DMS79 treated with DMSO at 0.1 percent for 48 hours (cell line): Measurements from ENCODE around the gene CRYZ.
"Not testable (repeated sequence)": the region's sequence is repeated elsewhere in the genome, so short reads cannot be mapped to it uniquely, and the experiment has no call there.

ENCODE experiments used
- DNase-seq: peaks from one replicate; lab custom pipeline; 2025; lab: John Stamatoyannopoulos, UW

CRYZ gene, protein sequence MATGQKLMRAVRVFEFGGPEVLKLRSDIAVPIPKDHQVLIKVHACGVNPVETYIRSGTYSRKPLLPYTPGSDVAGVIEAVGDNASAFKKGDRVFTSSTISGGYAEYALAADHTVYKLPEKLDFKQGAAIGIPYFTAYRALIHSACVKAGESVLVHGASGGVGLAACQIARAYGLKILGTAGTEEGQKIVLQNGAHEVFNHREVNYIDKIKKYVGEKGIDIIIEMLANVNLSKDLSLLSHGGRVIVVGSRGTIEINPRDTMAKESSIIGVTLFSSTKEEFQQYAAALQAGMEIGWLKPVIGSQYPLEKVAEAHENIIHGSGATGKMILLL

DNA sequence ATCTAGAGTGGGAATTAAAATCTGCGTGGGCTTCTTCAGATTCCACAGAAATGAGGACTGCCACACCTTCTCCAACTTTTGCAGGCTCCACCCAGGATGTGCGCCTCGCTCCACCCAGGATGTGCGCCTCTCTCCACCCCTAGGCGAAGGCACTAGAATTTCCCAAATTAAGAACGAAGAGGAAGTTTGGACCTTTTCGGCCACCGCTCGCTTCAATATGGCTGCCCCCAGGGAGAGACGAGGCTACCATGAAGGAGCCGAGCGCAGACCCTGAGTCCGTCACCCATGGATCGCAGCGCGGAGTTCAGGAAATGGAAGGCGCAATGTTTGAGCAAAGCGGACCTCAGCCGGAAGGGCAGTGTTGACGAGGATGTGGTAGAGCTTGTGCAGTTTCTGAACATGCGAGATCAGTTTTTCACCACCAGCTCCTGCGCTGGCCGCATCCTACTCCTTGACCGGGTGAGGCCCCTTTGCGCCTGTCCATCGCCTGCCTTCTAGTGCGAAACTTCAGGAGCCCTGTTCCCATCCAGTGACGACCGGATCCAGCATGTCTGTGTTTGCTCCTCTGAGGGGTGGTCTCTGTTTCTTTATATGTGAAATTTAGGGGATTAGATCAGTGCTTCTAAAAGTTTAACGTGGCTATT lies at the start of gene CRYZ, which contains the start of gene TYW3:
Gene CRYZ, minus strand, starts transcription at position 91 of the 644 bp plus-strand sequence. CDS start 8,229 bp downstream, outside the sequence.
Gene TYW3, plus strand, starts transcription at position 193 of the 644 bp plus-strand sequence. Its CDS starts 93 bp downstream, at position 286.
- peak; percentile 88 for DNase-seq

DNA sequence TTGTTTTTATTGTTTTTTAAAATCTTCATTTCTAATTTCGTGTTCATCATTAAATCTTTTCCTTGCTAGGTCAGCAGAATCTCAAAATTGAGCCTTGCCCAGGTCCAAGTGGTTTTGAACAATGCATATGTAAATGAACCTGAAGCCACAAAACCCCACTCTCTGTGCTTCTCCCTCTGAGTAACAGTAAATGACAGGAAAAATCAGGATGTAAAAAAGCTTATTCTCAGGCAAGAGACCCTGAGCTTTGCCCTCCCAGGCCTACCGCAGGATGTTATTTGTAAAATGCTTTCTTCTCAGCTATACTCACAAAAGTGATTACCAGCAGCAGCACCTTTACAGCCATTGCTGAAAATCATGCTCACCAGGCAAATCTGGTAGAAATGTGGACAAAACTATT lies 47.7 kb upstream of the CRYZ start:
- DNase-seq = no peak

DNA sequence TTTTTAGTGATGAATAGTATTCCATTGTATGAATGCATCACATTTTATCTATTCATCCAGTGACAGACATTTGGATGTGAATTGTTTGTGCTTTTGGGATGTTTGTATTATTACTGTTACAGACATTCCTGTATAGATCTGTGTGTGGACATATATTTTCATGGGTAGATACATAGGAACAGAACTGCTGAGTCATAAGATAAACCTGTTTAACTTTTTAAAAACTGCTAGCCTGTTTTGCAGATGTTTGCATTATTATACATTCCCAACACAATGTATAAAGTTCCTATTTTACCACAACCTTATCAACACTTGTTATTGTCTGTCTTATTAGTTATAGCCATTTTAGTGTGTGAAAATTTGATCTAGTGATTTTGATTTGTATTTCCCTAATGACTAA lies 46.9 kb upstream of the CRYZ start:
- DNase-seq = no peak

DNA sequence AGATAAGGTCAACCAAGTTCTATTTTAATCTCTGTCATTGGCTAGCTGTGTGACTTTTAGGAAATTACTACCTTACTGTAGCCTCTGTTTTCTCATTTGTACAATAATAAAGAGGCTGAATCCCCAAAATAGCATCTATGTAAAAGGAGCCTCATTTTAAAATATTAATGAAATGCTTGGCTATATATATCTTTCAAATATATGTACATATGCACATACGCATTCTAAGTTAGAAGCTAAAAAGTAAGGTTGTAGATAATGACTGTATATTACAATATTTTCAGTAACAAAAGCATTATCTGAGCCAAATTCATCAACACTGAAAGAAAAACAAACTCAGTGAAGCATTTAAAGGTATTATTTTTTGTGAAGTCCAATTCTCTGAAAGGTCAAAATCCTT lies 44.7 kb upstream of the CRYZ start:
- no peak for DNase-seq

DNA sequence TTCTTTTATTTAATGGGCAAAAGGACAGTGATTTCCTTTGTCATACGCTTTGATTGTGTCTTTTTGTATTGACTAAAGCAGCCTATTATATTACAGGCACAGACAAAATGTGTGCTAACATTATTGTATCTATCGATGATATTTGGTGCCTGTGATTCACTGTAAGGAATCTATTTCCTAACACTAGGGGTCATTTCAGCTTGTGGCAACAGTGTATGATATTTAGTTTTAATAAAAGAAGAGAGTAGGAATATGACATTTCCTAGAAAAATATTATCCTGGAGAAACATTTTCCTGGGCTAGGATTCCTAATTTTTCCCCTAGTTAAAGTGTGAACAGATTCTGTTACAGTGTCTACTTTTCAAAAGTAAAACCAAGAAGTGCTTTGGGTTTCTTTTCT lies 42.9 kb upstream of the CRYZ start:
- no peak for DNase-seq

DNA sequence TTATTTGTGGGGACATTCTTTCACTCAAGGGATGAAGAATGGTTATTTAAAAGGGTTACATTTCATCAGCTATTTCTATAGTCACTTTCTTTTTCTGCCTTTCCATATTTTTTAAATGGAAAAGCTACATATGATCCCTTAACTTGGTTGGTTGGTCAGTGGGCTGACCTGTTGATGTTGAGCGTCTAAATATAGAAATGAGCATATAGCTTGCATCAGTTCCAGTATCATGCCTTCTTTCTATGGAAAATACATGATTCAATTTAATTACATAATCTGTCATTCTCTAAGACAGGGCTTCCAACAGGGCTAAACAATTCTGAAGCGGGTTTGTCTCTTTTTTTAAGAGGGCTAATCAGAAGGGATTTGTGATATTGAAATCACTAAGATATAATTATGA lies 40.7 kb upstream of the CRYZ start:
- DNase-seq = no peak

DNA sequence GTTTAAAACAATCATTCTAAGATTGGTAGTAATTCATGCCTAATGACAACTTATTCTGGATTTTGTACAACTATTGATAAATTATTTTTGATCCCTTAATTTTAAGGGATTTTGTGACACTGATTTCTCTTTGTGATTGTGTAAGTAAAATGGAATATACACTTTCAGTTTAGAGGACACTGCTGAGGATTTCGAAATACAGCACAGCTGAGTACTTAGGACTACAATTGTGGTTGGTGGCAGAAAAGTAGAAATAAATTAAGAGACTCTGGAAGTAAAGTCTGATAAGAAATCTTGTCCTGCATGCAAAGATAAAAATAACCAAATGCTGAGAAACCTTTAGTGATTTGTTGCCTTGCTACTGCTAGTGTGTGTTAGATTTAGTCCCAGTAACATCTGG lies 40.1 kb upstream of the CRYZ start:
- DNase-seq = no peak

DNA sequence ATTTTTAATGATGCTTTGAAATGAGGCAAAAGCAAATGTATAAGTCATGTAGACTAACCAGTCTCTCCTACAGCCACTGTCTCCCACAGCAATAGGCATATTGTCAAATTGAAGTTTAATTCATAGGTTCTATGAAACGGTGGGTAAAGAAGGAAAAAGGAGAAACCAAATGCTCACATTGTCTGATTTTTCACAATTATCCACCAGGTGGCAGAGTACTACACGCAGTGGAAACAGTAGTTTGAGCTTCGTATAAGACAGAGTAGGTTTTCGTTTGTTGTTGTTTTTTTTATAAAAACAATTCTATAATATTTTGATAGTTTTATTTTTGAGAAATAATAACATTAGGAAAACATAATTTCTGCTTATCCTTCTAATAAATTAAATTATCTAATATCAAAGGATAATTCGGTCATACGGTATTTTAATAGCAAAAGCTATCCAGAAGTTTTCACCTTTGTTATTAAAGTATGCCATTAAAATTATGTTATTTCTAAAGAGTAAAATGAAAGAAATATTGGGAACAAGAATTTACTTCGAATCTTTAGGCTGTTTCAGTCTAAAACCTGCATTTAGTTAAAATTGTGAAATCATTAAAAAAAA lies 39.2 kb upstream of the CRYZ start:
- peak; percentile 74 for DNase-seq

DNA sequence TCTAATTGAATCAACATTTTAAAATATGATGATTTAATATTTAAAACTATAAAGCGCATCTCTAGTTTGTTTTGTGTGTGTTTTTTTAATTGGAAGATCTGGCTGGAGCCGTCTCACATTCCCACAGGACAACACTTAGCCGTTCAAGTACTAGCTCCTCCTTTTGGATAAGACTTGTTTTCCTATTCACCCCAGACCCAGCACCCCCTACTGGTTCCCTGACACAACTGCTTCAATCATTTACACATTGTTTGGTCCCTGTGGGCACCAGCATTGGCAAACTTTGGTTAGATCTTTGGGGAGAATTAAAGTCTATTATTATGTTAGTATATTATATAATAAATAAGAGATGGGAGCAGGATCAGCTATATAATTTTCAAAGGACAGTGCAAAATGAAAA lies 34.6 kb upstream of the CRYZ start:
- DNase-seq = no peak

DNA sequence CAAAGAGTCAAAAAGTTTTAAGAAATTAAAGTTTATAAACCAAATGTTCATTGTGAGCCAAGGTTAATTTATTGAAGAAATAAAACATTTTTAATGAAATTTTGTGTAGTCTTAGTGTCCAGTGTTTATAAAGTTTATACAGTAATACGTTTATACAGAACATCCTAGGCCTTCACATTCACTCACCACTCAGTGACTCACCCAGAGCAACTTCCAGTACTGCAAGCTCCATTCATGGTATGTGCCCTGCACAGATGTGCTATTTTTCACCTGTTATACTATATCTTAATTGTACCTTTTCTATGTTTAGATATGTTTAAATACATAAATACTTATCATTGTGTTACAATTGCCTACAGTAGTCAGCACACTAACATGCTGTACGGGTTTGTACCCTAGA lies 33.7 kb upstream of the CRYZ start:
- no peak for DNase-seq

DNA sequence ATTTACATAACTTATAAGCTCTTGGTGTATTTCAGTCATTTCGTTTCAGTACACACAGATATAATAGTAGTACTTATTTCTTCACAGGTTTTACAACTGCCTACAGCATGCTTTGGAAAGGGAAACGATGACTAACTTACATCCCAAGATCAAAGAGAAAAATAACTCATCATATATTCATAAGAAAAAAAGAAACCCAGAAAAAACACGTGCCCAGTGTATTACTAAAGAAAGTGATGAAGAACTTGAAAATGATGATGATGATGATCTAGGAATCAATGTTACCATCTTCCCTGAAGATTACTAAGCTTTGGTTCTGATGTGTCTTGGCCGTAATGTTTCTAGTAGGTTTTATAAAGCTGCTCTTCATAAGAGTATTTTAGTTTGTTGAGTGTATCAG lies 31.0 kb upstream of the CRYZ start:
- no peak for DNase-seq

DNA sequence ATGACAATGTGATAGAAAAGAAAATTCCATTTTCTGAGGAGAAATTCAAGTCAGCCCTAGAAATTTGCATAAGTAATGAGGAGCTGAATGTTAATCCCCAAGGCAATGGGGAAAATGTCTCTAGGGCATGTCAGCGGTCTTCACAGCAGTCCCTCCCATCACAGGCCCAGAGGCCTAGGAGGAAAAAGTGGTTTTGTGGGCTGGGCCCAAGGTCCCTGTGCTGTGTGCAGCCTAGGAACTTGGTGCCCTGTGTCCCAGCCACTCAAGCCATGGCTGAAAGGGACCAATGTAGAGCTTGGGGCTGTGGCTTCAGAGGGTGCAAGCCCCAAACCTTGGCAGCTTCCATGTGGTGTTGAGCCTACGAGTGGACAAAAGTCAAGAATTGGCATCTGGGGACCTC lies 23.8 kb upstream of the CRYZ start:
- DNase-seq = not testable (repeated sequence)

DNA sequence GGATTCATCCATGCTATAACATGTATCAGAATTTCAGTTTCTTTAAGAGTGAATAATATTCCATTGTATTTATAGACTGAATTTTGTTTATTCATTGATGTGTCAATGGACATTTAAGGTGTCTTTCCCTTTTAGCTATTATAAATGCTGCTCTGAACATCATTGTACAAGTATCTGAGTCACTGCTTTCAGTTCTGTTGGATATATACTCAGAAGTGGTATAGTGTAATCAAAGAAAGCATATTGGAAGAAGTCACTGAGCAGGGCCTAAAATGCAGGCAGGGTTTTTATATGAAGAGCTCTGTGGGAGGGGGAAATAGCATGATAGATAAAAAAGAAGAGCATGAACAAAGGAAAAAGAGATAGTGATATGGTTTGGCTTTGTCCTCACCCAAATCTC lies 22.6 kb upstream of the CRYZ start:
- no peak for DNase-seq

DNA sequence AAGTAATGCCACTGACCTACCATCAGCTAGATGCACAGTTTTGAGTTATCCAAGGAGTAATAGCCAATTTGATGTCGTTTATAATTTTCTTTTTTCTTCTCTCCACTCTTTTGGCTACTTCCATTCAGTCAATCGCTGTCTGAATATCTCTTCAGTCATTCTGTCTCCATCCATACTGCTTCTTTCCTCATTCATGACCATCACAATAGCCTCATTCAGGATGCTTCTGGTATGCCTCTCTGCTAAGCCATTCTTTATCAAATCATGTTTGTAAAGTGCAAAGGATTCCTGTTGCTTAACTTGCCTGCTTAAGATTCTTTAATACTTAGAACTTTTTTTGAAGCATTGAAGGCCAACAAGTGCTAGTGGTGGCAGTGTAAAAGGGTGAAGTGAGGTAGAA lies 20.3 kb upstream of the CRYZ start:
- no peak for DNase-seq

DNA sequence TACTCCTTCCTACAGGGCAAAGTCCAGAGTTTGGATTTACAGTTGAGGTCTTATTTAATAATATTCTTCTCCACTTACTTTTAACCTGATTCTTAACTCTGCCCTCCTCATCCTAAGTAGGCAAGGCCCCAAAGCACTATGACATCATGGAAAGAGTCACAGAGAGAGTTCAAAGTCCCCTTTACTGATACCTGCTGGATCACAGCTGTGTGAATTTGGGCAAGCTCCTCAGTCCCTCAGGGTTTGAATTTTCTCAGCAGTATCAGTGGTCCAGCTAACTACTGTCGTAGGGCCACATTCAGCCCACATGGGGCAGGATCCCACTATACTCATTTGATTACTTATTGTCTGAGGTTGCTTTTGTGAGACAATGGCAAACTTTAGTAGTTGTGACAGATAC lies 16.1 kb upstream of the CRYZ start:
- DNase-seq = no peak

DNA sequence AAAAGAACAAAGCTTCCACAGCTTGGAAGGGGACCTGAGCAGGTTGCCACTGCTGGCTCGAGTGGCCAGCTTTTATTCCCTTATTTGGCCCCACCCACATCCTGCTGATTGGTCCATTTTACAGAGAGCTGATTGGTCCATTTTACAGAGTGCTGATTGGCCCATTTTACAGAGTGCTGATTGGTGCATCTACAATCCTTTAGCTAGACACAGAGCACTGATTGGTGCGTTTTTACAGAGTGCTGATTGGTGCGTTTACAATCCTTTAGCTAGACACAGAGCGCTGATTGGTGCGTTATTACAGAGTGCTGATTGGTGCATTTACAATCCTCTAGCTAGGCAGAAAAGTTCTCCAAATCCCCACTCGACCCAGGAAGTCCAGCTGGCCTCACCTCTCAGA lies 12.4 kb upstream of the CRYZ start:
- DNase-seq = not testable (repeated sequence)

DNA sequence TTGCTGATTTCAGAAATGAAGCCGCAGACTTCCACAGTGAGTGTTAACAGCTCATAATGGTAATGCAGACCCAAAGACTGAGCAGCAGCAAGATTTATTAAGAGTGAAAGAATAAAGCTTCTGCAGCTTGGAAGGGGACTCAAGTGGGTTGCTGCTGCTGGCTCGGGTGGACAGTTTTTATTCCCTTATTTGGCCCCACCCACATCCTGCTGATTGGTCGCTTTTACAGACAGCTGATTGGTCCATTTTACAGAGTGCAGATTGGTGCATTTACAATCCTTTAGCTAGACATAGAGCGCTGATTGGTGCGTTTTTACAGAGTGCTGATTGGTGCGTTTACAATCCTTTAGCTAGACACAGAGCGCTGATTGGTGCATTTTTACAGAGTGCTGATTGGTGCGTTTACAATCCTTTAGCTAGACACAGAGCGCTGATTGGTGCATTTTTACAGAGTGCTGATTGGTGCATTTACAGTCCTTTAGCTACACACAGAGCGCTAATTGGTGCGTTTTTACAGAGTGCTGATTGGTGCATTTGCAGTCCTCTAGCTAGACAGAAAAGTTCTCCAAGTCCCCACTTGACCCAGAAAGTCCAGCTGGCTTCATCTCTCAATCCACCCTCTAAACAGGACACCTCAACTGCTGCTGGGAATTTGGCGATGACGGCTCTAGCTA lies 7.6 kb upstream of the CRYZ start:
- not testable (repeated sequence) for DNase-seq

DNA sequence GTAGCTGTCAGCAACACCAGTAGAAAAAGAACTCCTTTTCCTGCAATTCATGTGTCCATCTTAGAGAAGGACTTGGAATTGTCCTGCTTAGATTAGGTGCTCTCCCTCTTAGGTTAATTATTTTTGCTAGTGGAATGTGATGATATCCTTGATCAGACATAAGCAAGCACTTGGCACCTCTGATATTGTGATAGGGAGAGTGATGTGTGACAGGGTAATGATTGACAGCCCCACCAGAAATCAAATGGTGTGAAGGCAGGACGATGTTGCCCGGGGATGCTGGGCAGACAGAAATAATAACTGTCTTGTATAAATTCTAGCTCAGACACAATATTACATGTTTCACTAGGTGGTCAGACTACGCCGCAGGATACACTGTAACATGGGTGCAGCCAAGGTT lies 4.5 kb upstream of the CRYZ start:
- DNase-seq = no peak

DNA sequence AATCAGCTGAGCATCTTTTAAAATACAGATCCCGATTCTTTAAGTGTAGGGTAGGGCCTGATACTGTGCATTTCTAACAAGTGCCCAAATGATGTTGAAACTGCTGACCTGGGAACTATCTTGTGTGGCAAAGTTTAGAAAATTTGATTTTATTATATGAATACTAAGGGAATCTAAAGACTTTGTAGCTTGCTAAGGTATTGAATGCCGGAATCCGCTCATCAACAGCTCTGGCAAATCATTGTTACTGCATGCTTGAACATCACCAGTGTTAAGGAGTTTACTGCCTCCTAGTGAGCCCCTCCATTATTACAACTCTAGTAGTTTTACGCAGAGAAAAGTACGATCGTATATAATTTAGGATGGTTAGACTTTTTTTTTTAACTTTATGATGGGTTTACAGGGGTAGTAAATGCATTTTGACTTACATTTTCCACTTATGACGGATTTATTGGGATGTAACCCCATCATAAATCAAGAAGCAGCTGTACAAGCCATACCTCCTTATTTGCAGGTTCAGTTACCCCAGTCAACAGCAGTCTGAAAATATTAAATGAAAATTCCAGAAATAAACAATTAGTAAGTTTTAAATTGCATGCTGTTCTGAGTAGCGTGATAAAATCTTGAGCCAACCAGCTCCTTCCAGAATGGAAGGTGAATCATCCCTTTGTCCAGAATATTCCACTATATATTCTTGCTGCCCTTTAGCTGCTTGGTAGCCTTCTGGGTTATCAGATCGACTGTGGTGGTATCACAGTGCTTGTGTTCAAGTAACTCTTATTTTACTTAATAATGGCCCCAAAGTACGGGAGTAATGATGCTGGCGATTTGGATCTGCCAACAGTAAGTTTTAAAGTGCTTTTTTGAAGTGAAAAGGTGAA lies 994 bp upstream of the CRYZ start:
- peak; percentile 81 for DNase-seq

DNA sequence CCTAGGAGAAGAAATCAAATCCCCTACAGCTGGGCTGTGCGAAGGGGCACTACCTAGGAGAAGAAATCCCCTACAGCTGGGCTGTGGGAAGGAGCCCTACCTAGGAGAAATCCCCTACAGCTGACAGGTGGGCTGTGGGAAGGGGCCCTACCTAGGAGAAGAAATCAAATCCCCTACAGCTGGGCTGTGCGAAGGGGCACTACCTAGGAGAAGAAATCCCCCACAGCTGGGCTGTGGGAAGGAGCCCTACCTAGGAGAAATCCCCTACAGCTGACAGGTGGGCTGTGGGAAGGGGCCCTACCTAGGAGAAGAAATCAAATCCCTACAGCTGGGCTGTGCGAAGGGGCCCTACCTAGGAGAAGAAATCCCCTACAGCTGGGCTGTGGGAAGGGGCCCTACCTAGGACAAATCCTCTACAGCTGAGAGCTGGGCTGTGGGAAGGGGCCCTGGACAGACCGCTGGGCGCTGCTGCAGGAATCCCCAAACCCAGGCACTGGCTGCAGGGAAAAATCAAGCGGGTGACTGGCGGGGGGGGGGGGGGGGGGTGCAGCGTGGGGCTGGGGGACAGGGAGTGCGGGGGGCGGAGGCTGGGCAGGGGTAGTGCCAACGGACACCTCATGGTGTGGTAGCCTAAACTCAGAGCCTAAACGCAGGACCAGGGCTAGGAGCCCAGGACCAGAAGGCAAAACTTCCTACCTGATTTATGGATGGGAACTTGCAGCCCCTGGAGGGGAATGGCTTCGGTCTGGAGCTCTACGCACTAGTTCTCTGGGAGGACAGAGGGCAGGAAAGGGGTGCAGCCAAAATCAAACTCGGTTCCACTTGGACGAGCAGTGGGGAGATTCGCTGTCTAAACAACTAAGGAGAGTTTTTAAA lies 541 bp downstream of the CRYZ start:
- not testable (repeated sequence) for DNase-seq
